Neural cell (in vitro differentiated cells): ENCODE results near the gene MCAM.

Experiments
- EP300 ChIP-seq: fragments of 450-650 bp; conservative IDR thresholded peaks from 2 replicates; pipeline ENCODE4 v1.6.1; 2014; ENCODE audit warnings: antibody characterized with exemption, mild to moderate bottlenecking, moderate library complexity; ENCODE audit not compliant: poor library complexity, severe bottlenecking
- EZH2 ChIP-seq: fragments of 200-600, 300-800 bp; shearing (Covaris generic), sonication (generic); IDR thresholded peaks from 2 replicates; pipeline ENCODE4 v1.6.1; 2014; ENCODE audit warnings: antibody characterized with exemption, low read length, borderline replicate concordance, mild to moderate bottlenecking; ENCODE audit not compliant: insufficient read depth, poor library complexity, severe bottlenecking
- MXI1 ChIP-seq: fragments of 450-650 bp; conservative IDR thresholded peaks from 2 replicates; pipeline ENCODE4 v1.6.1; 2014; ENCODE audit warnings: antibody characterized with exemption, mild to moderate bottlenecking; ENCODE audit not compliant: poor library complexity, severe bottlenecking
- POLR2AphosphoS5 ChIP-seq: IDR thresholded peaks from 2 replicates; pipeline ENCODE4 v1.6.1; 2012
- RAD21 ChIP-seq: fragments of 450-650 bp; conservative IDR thresholded peaks from 2 replicates; pipeline ENCODE4 v1.6.1; 2014; ENCODE audit warnings: antibody characterized with exemption, mild to moderate bottlenecking, moderate library complexity
- SMC3 ChIP-seq: fragments of 450-650 bp; conservative IDR thresholded peaks from 2 replicates; pipeline ENCODE4 v1.6.1; 2014; ENCODE audit warnings: antibody characterized with exemption, mild to moderate bottlenecking, moderate library complexity; ENCODE audit not compliant: poor library complexity
- TAF1 ChIP-seq: IDR thresholded peaks from 2 replicates; pipeline ENCODE4 v1.6.1; 2012; ENCODE audit warnings: low read depth
- TF ChIP-seq, protein P1 (sequence below): fragments of 450-650 bp; IDR thresholded peaks from 2 replicates; pipeline ENCODE4 v1.5.1; 2014; ENCODE audit warnings: antibody characterized with exemption, mild to moderate bottlenecking, moderate library complexity; ENCODE audit not compliant: poor library complexity, severe bottlenecking
- TF ChIP-seq, protein P2 (sequence below): IDR thresholded peaks from 2 replicates; pipeline ENCODE4 v1.6.1; 2012; ENCODE audit warnings: borderline replicate concordance

DNA sequence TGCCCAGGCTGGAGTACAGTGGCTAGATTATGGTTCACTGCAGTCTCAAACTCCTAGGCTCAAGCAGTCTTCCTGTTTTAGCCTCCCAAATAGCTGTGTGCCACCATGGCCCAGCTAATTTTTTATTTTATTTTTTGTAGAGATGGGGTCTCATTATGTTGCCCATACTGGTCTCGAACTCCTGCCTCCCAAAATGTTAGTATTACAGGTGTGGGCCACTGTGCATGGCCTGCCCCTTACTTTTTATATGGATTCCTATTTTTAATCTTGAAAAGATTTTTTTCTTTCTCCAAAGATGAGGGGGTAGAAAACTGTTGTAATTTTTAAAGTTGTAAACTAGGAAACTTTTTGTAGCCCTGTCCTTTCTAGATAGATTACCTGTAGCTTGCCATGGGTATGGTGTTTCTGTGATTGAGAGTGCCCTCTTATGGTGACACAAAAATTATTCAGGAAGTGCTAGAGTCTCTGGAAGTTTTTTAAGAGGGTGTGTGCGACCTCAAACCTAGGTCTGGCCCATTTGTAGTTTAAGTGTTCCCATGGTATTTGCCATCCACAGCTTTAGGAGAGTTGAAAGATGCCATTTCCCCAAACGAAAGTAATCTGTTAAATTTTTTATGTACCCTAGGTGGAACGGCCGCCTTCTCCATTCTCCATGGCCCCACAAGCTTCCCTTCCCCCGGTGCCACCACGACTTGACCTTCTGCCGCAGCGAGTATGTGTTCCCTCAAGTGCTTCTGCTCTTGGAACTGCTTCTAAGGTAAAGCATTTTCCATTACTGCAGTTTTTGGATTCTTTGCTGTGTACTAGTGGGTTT is 32.4 kb downstream of the MCAM start:
- TF ChIP-seq RAD21 (no peak), POLR2AphosphoS5 (no peak), EZH2 (no peak), MXI1 (no peak), TAF1 (no peak), EP300 (no peak), SMC3 (no peak)
- TF ChIP-seq, protein P1, sequence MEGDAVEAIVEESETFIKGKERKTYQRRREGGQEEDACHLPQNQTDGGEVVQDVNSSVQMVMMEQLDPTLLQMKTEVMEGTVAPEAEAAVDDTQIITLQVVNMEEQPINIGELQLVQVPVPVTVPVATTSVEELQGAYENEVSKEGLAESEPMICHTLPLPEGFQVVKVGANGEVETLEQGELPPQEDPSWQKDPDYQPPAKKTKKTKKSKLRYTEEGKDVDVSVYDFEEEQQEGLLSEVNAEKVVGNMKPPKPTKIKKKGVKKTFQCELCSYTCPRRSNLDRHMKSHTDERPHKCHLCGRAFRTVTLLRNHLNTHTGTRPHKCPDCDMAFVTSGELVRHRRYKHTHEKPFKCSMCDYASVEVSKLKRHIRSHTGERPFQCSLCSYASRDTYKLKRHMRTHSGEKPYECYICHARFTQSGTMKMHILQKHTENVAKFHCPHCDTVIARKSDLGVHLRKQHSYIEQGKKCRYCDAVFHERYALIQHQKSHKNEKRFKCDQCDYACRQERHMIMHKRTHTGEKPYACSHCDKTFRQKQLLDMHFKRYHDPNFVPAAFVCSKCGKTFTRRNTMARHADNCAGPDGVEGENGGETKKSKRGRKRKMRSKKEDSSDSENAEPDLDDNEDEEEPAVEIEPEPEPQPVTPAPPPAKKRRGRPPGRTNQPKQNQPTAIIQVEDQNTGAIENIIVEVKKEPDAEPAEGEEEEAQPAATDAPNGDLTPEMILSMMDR: no peak
- TF ChIP-seq, protein P2, sequence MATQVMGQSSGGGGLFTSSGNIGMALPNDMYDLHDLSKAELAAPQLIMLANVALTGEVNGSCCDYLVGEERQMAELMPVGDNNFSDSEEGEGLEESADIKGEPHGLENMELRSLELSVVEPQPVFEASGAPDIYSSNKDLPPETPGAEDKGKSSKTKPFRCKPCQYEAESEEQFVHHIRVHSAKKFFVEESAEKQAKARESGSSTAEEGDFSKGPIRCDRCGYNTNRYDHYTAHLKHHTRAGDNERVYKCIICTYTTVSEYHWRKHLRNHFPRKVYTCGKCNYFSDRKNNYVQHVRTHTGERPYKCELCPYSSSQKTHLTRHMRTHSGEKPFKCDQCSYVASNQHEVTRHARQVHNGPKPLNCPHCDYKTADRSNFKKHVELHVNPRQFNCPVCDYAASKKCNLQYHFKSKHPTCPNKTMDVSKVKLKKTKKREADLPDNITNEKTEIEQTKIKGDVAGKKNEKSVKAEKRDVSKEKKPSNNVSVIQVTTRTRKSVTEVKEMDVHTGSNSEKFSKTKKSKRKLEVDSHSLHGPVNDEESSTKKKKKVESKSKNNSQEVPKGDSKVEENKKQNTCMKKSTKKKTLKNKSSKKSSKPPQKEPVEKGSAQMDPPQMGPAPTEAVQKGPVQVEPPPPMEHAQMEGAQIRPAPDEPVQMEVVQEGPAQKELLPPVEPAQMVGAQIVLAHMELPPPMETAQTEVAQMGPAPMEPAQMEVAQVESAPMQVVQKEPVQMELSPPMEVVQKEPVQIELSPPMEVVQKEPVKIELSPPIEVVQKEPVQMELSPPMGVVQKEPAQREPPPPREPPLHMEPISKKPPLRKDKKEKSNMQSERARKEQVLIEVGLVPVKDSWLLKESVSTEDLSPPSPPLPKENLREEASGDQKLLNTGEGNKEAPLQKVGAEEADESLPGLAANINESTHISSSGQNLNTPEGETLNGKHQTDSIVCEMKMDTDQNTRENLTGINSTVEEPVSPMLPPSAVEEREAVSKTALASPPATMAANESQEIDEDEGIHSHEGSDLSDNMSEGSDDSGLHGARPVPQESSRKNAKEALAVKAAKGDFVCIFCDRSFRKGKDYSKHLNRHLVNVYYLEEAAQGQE: no peak
